ENCODE measurements around the gene VENTX.

GRCh38 chr10:133205146-133205545, 32.5 kb upstream of the VENTX start:
- TF ChIP-seq CTCF (optimal IDR thresholded peaks at IDR 0.05 in 1 of 3, IDR thresholded peaks at IDR 0.05 in 1 of 3, conservative IDR thresholded peaks at IDR 0.05 in 1 of 3; ENCODE audit: extremely low read depth in 1 of 3, insufficient read depth in 2 of 3, low read length in 3 of 3) (no peak), EZH2 (IDR thresholded peaks at IDR 0.05; ENCODE audit: low read length) (no peak)
